ENCODE measurements around the gene DPYSL4.

The DPYSL4 gene

GRCh38 chr10:132186488-132187429 lies at the start of gene DPYSL4:
Gene DPYSL4 (plus strand): TSS chr10:132186948. CDS start chr10:132187064, 116 bp downstream.
- peak; percentile 3 for DNase-seq

- no peak for DNase-seq
These were observed 49.4 kb upstream of the DPYSL4 start for GRCh38 chr10:132137111-132138072.

DNA sequence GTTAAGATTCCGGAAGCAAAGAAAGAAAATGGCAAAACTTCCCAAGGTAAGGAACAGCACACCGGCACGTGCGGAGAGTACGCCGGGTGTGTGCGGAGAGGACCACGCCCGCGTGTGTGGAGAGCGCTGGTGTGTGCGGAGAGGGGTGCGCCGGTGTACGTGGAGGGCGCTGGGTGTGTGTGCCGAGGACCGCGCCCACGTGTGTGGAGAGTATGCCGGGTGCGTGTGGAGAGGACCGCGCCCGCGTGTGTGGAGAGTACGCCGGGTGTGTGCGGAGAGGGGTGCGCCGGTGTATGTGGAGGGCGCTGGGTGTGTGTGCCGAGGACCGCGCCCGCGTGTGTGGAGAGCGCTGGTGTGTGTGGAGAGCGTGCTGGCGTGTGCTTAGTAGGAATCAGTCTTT lies 48.6 kb upstream of the DPYSL4 start:
- DNase-seq, result no peak

GRCh38 chr10:132138596-132138995 lies 48.2 kb upstream of the DPYSL4 start:
- no peak for DNase-seq

GRCh38 chr10:132139526-132139925 lies 47.2 kb upstream of the DPYSL4 start:
- DNase-seq, result no peak

DNA sequence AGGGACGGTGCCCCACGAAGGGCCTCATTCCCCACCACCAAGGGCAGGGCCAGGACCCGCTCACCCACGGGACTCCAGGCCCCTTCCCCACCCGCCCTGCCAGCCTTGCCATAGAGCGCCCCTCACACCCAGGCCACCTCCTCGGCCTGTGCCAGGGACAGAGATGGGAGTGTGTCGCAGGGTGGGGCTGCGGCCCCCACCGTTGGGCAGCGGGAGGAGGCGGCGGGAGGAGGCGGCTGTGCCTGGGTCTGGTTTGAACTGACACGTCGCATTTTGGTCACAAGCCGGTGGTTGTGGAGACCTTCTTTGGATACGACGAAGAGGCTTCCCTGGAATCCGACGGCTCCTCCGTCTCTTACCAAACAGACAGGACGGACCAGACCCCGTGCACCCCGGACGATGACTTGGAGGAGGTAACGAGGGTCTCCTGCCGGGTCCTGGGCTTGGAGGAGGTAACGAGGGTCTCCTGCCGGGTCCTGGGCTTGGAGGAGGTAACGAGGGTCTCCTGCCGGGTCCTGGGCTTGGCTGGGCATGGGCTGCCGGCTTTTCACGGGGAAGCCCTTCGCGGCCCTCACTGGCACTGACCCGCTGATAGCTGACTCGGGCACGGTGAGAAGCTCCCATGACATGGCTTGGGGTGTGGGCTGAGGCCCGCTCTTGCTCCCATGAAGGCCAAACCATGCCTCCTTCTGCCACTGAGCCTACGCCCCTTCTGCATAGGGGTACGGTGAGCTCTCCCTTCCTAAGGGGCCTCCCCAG lies 46.4 kb upstream of the DPYSL4 start:
- DNase-seq, result no peak

- DNase-seq, result no peak
These were observed 45.7 kb upstream of the DPYSL4 start for GRCh38 chr10:132141076-132141475.

DNA sequence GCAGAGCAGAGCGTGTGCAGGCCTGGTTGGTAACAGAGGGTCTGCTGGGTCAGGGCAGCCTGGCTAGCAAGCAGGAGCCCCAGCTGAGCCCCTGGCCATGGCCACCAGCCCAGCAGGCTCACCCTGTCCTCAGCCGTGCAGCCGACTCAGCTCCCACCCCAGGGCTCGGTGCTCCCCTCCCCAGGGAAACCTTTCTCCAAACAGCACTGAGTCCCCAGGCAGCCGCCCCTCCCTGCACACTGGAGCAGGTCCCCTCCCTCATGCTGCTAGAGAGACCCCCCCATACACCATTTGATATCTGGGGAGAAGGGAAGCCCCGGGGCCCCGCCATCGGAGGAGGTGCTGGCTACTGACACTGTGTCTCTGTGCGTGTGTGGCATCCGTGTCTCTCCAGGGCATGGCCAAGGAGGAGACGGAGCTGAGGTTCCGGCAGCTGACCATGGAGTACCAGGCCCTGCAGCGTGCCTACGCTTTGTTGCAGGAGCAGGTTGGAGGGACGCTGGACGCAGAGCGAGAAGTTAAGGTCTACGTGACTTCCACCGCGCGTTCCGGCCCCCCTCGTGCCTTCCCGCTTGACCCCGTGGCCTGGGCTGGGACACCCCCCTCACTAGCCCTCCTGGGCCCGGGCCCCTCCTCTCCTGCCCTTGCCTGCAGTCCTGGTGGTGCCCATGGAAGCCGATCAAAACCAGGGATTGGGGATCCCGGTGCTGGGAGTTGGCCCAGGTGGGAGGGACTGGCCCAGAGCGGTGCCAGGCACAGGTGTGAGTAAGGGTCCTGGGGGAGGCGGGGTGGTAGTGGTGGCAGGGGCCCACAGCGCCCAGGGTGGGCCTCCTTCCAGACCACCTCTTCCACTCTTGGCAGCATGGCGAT lies 45.0 kb upstream of the DPYSL4 start:
- DNase-seq, result no peak

- DNase-seq, result peak; percentile 4
These were observed 44.2 kb upstream of the DPYSL4 start for GRCh38 chr10:132142396-132143161.

DNA sequence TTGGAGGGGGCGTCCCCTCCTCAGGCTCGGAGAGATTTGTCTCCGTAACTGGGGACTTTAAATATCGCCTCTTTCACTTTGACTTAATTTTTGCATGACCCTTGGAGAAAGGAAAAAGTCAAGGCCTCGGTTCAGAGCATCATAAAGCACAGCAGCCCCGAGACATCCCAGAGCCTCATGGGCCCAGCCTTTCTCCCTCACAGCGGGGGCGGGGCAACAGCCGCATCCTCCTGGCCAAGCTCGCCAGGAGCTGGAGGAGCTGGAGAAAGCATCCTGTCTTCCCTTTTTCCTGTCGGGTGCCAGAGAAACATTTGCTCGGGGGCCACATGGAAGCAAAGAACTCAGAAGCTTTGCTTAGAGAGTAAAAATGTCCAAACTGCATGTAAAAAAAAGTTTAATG lies 43.6 kb upstream of the DPYSL4 start:
- no peak for DNase-seq

DNA sequence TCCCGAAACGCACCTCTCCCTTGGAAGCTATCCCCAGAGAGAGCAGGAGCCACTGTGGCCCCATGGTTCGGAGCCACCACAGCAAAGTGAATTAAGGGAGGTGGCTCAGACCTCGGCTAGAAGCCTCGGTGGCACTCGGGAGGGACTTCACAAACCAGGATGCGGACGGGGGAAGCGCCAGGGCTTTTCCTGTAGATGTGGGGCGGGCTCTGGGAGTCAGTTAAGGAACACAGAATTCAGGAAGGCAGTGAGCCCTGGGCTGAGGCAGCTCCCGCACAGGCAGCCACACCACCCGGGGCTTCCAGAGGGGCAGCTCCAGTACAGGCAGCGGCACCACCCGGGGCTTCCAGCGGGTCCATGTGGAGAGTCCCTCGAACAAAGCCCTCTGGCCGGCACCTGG lies 42.7 kb upstream of the DPYSL4 start:
- no peak for DNase-seq

DNA sequence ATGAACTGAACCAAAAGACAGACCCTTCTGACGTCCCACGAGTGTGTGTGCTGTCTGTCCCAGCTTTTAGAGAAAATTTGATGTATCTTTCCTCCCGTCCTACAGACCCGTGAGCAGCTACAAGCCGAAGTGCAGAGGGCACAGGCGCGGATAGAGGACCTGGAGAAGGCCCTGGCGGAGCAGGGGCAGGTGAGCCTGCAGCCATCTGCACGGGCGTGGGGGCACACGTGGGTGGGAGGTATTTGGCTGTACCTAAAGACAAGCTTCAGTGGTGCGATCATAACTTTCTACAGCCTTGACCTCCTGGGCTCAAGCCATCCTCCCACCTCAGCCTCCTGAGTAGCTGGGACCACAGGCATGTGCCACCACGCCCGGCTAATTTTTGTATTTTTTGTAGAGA lies 41.7 kb upstream of the DPYSL4 start:
- DNase-seq, result no peak

DNA sequence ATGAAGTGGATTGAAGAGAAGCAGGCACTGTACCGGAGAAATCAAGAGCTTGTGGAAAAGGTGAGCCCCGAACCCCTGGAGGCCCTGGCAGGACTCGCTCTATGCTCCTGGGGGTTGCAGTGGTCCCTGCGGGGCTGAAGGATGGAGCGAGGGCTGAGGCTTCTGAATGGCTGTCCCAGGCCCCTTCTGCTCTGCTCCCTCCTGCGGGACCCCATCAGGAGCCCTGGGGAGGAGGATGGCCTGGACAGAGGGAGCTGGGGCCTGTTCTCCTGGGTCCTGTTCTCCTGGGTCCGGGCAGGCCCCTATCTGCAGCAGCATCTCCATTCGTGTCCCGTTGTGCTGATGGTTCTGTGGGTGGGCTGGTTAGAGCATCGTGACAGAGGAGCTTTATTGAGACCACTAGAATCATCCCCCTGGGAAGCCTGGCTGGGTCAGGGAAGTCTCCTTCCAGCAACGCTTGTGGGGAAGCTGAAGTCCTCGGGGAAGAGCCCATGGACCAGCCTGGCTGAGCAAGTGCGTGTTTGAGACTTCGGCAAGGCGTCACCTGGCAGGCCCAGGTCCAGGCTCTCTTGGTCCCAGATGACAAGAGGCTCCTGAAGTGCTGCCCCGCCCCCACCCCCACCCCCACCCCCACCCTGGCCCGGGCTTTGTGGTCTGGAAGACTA lies 41.1 kb upstream of the DPYSL4 start:
- DNase-seq, result no peak

GRCh38 chr10:132146271-132146671 lies 40.5 kb upstream of the DPYSL4 start:
- DNase-seq, result no peak

- no peak for DNase-seq
These were observed 39.5 kb upstream of the DPYSL4 start for GRCh38 chr10:132146941-132147915.

- no peak for DNase-seq
These were observed 38.2 kb upstream of the DPYSL4 start for GRCh38 chr10:132148261-132149251.

DNA sequence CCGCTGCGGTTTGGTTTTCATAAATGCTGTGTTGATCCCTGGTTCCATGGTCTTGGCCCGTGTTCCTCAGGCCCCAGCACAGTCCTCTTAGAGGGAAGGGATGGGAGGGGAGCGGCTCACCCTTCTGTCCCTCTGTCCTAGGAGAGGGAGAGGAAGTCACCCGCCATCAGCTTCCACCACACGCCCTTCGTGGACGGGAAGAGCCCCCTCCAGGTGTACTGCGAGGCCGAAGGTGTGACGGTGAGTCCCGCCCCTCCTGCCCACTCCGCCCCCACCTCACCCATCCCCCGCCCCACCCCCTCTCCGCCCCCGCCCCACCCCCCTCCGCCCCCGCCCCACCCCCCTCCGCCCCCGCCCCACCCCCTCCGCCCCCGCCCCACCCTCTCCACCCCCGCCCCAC lies 37.5 kb upstream of the DPYSL4 start:
- DNase-seq, result no peak

GRCh38 chr10:132149917-132150316 lies 36.8 kb upstream of the DPYSL4 start:
- no peak for DNase-seq
